ENCODE measurements around the gene NTRK2.

DNA sequence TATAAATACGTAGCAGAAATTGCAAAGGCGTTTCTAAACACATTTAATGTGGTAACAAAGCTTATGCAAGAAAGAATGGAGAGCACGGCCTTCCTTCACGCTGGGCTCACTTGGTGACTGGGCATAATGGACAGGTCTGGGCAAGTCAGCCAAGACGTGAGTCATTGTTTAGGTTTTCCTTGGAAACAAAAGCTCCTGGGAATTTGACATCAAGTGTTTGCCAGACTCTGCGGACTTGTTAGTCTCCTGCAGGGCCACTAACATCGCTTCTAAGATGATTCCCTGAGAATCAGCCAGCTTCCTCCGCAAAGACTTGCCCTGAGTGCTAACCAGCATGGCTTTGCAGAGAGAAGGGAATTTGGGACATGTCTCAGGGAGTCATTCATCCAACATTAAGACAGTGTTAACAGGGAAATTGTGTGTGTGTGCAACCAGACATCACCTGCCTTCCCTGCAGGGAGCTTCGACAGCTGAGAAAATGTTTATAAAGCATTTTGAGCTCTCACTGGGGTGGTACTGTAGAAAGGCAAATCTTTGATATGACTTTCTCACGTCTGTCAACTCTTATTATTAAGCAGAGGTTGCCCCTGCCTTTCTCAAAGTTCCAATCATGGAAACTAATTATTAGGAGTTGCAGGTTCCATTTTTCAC, 182.5 kb downstream of the NTRK2 start:
- TF ChIP-seq, protein P1, sequence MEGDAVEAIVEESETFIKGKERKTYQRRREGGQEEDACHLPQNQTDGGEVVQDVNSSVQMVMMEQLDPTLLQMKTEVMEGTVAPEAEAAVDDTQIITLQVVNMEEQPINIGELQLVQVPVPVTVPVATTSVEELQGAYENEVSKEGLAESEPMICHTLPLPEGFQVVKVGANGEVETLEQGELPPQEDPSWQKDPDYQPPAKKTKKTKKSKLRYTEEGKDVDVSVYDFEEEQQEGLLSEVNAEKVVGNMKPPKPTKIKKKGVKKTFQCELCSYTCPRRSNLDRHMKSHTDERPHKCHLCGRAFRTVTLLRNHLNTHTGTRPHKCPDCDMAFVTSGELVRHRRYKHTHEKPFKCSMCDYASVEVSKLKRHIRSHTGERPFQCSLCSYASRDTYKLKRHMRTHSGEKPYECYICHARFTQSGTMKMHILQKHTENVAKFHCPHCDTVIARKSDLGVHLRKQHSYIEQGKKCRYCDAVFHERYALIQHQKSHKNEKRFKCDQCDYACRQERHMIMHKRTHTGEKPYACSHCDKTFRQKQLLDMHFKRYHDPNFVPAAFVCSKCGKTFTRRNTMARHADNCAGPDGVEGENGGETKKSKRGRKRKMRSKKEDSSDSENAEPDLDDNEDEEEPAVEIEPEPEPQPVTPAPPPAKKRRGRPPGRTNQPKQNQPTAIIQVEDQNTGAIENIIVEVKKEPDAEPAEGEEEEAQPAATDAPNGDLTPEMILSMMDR (conservative IDR thresholded peaks at IDR 0.05 in 1 of 2, IDR thresholded peaks at IDR 0.05 in 1 of 2; ENCODE audit: extremely low read depth in 1 of 2, insufficient read depth in 1 of 2, low read depth in 1 of 2, low read length in 2 of 2) = no peak
- no peak for TF ChIP-seq EZH2 (IDR thresholded peaks at IDR 0.05; ENCODE audit: borderline replicate concordance, low read length)

Data from mammary epithelial cell (primary cell).